GM18861 (cell line): ENCODE data around the gene IKZF2.
A peak's percentile ranks its signal among the peaks of the same experiment; 100 is the strongest.
"Not testable (repeated sequence)": the region's sequence is repeated elsewhere in the genome, so short reads cannot be mapped to it uniquely, and the experiment has no call there.

Source experiments
- ATAC-seq: cut with Tn5 transposase; IDR thresholded peaks from one replicate; pipeline ENCODE4 v1.9.1; 2021; ENCODE audit not compliant: unreplicated experiment

IKZF2 gene

DNA sequence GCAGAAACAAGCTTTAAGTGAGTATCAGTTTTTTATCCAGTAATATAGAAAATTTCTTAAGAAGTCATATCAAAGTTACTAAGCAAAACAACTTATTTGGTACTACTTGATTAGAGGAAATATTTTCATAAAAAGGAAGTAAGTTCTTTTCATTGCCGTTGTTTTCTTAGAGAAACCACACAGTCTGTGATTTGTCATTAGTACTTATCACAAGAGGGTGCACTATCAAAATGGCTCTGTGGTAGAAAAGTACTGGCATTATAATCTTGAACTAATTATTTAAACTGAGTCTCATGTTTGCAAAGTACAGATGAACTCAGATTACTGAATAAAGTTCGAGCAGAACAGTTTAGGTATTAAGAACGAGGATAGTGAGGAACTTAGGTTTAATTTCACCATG lies 93.4 kb downstream of the IKZF2 start:
- no peak for ATAC-seq

DNA sequence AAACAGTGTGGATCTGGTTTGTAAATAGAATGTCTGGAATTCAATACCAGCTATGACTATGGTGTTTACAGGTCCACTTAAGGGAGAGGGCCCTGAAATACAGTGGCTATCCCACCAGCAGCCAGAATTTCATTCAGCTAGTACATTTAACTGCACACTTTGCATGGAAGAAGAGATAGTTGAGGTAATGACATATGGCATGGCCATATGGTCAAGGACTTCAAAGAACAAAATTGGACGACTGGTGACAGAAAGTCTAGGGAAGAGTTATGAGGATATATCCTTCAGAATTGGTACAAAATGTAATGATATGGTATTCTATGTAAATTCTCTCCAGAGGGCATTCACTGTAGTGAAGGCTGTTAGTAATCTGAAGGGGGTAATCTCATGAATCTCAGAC lies 105.0 kb downstream of the IKZF2 start:
- no peak for ATAC-seq

DNA sequence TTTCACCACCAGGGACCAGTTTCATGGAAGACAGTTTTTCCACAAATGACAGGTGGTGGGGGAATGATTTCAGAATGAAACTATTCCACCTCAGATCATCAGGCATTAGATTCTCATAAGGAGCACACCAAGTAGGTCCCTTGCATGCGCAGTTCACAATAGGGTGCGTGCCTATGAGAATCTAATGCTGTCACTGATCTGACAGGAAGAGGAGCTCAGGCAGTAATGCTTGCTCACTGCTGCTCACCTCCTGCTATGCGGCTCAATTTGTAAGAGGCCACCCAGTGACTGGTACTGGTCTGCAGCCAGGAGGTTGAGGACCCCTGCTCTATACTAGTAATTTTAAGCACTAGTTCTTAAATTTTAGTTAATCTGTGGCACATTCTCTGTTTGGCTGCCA lies 107.8 kb downstream of the IKZF2 start:
- no peak for ATAC-seq

DNA sequence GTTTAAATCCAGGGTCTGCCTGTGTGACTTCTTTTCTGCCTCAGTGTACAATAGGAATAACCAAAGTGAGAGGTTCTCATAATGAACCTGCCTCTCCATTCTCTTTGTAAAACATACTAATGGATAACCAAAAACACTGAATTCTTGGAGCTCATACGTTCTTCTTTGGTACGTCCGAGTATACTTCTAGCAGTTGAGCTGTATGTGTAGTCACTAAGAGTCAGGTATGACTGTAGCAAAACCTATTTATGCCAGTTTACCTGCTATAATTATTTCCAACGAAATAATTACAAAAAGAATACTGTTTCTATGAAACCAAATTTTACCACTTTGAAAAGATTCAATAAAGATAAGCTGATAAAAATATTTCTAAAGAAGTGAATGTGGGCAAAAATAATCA lies 109.2 kb downstream of the IKZF2 start:
- ATAC-seq, result no peak

DNA sequence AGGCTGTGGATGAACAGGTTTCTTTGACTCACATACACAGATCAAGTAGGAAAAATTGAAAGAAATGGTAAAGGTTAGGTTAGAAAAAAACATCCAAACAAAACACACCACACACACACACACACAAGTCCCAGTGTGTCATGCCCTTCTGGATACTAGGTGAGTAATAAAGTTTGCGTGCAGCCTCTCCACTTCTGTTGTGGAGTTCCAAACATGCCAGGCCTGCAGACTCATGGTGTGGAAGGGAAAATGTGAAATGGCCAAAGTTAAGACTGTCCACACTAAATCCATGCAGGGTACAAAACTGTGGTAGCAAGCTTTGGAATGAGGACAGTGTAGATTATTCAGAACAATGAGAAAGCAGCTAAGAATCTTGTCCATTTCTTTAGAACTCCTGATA lies 114.6 kb downstream of the IKZF2 start:
- no peak for ATAC-seq

DNA sequence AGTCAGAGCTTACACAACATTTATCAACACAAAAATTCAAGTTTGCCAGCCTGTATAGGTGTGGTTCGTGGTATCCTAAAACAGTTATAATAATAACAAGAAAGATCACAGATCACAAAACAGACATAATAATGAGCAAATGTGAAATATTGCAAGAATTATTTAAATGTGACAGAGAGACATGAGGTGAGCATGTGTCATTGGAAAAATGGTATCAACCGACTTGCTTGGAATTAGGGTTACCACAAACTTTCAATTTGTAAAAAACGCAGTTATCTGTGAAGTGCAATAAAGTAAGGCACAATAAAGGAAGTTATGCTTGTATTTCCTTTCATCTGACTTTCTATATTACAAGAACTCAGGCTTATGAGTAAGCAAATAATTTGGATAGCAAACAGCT lies 116.8 kb downstream of the IKZF2 start:
- no peak for ATAC-seq

DNA sequence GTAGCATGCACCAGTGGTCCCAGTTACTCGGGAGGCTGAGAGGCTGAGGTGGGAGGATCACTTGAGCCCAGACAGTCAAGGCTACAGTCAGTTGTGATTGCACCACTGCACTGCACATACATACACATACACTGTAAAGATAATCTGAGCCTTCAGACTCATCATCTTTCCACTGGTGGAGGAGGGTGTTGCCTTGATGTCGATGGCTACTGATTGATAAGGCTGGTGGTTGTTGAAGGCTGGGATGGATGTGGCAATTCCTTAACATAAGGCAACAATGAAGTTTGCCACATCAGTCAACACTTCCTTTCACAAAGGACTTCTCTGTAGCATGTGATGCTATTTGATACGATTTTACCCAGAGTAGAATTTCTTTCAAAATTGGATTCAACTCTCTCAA lies 118.8 kb downstream of the IKZF2 start:
- no peak for ATAC-seq

DNA sequence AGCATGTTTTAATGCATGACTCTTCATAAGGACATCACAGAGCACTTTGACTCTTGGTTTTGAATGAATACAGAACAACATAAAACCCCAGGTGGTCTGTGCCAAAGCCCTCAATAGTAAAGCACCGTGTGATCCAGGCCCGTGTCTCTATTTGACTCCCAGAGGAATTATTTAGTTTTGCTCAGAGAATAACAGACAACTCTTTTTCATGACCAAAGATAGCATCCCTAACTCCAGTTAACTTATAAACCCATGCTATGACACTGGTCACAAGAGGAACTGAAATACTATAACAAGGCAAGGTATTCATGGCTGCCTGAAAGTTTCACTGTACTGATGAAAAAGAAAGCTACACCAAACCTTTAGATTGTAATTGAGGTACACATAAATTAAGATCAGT lies 128.4 kb downstream of the IKZF2 start:
- ATAC-seq, result peak; percentile 71

DNA sequence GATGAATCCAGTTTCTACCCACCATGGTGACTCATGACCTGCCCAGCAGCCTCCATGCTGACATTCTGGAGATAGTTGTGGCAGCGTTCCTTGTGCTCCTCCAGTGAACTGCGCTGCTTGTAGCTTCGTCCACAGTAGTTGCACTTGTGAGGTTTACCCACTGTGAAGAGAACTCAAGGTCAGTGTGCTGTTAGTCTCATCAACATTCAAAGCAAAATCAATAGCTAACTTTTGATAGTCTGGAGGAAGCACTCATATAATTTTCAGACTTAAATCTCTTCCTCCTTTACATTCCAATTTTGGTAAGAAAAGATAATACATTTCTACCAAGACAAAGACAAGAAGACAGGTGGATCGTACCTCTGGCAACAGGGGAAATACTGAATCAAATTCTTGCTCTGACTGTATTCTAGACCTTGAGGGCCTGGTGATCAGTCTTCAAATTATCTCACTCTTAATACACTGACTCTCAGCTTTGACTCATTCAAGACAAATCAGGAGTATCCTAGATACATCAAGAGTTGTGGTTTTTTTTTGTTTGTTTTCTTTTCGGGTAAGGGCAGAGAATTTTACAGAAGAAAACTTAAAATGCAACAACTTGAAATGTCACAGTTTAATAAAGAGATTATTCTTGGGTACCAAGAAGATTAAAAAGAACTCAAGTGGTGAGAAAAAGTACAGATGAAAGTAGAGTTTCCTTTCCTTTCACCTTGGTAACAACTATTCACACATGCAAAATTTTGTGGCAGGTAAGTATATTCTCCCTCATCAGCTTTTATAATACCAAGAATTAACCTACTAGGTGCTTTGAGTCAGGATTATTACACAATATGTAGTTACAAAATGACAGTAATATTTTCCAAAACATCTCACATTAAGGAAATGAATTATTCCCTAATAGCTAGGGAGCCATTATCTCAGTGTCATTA lies 129.2 kb downstream of the IKZF2 start:
- peak; percentile 67 for ATAC-seq

DNA sequence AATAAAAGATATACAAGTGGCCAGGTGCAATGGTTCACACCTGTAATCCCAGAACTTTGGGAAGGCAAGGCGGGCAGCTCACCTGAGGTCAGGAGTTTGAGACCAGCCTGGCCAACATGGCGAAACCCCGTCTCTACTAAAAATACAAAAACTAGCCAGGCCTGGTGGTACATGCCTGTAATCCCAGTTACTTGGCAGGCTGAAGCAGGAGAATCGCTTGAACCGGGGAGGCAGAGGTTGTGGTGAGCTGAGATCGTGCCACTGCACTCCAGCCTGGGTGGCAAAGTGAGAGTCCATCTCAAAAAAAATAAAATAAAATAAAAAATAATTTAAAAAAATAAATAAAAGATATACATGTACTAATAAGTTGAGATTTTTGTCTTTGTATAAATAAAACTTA lies 130.5 kb downstream of the IKZF2 start:
- ATAC-seq, result not testable (repeated sequence)

DNA sequence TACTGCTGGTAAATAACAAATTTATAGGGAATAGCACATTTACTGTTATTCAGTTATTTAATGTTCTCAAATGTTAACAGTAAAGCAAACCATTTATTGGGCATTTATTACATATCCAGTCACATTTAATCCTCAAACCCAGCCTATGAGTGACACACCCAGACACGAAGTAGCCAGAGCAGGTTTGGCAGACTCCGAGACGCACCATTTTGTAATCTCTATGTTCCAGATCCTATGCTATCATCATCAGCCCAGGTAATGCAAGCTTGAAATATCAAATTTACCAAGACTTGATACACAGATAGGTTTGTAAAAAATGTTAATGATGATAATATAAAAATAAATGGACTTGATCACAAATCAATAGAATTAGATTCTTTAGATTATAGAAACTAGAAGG lies 131.1 kb downstream of the IKZF2 start:
- ATAC-seq, result no peak

DNA sequence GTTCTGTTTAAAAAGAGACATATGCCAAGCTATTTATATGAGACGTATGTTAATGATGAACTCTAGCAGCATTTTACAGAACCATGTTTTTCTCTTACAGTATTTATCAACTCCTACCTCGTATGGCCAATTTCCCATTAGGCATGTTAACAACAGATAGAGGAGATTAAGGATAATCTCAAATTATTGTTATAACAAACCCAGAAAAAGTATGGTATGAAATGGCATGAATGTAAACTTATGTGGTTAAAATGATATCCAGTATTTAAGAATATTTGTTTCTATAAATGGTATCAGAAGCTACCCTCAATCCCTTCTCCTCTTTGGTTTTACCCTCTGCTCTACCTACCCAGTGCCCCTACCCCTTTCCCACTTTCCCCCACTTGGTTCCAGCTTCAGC lies 132.0 kb downstream of the IKZF2 start:
- ATAC-seq, result no peak

DNA sequence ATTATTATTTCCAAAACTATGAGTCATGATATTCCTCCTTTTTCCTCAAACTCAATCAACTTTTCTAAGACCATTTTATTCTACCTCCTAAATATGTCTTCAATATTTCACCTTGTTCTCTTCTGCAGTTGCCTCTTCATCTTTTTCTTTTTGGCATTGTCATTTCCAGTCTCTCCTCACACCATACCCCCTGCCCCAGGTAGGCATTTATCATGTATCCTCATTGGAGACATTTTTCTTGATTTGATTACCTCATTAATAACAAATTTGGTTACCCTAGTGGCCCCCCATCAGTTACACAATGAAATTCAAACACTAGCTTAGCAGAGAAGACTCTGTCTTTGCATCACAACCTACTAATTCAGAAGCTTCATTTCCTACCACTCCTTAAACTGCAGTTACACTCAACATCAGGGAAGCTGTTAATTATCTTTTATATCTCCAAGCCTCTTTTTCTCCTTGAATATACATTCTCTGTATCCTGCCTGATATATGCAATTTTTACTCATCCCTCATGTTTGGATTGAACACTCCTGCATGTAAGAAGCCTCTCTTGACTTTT lies 133.0 kb downstream of the IKZF2 start:
- no peak for ATAC-seq

DNA sequence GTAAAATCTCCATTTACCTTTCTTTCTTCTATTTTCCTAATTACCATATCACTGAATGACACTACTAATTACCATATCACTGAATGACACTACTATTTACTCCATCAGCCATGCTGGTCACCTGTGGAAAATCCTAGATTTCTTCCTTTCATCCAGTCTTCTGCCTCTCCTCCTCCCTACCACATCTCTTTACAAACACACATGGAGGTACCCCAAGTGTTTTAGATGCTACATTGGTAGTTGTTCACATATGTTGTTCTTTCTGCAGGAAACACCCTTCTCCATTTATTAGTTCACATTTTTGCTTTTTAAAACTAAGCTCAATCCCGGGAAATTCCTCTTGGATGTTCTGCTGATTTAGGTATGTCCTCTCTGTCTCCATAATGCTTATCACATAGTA lies 134.0 kb downstream of the IKZF2 start:
- ATAC-seq, result no peak

DNA sequence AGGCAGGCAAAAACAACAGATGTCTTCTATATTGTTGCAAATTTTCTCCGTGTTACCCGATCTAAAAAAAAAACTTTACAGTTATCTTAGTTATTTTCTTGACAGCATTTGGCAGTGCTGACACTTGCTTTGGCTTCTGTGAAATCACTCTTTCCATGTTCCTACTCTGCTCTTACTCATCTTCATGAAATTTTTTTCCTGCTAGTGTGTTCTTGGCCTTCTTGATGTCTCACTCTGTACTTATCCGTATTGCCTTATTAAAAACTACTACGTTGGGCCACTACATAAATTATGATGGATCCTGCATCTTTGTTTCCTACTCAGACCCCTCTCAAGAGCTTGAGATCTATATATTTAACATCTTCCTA lies 134.4 kb downstream of the IKZF2 start:
- no peak for ATAC-seq

DNA sequence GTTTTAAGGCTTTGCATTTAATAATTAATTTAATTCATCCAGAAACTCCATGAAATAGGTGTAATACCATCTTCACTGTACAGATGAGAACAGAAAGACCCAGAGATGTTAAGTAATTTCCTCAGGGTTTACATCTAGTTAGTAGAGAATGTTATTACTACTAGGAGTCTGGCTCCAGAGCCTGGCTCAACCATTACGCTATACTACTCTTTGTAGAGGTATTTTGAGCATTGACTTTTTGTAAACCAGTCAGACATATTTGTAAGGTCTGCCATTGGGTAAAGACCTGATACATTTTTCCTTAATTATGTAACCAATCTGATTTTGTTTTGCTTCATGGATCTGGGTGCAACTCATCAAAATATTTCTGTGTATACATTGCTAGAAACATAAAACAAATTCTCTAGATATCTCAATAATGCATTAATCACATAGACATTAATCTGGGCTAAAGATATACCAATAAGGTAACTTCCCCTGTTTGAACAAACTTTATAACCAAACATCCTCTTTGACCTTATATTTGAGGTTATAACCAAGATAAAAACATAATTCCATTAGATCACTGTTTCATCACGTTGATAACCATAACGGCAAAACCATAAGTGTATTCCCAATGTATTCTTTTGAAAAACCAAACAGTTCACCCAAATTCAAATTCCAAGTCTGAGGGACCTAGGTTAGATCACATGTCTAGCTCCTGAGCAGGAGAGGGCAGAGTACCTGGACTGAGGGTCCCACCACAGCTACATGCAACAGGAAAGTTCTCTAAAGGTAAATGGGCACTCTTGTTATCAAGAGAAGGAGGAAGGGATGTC lies 135.0 kb downstream of the IKZF2 start:
- peak; percentile 28 for ATAC-seq

DNA sequence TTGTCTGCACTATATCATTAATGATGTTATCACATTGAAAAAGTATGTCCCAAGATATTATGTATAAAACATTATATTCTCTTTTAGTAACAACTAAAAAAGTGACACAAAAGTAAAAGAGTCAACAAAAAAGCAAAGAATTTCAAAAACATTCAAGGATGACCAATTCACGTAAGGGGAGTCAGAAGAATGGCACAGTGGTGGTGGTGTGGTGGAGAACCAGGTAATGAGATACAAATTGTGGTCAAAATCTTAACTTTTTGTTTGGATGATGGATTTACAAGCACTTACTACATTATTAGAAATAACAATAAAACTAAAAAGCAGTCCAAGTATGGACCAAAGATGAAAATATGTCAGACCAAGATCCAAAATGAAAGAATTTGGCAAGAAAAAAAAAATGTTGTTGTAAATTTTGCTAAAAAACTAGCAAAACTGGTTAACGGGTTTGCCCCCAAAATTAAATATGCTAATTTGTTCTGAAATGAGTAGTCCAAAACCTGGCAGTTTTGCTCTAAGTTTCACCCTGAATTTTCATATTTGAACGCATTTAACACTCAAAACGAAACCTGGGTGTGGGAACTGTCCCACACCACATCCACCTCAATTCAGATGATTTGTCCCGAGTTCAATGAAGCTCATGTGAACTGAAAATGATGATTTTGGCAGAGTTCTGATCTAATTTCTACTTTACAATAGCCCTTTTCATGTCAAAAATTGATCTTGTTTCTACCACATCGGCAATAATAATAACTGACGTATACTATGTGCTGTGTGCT lies 135.8 kb downstream of the IKZF2 start:
- peak; percentile 71 for ATAC-seq

DNA sequence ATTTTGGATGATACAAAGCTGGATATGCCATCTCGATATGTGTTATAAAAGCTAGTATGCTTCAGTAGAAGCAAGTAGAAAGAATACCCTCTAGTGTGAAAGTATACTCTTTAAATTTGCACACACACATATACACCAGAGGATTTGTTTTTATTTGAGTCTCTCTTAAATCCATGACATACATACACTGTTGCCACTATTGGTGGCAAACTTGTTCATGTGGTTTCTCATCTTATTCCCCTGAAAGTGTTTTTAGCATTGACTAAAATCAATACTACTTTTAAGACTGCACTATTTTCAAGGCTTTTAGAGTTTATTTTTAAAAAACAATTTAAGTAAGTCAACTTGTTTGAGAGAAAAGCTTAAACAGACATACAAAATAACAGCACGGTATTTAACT lies 137.4 kb downstream of the IKZF2 start:
- no peak for ATAC-seq

DNA sequence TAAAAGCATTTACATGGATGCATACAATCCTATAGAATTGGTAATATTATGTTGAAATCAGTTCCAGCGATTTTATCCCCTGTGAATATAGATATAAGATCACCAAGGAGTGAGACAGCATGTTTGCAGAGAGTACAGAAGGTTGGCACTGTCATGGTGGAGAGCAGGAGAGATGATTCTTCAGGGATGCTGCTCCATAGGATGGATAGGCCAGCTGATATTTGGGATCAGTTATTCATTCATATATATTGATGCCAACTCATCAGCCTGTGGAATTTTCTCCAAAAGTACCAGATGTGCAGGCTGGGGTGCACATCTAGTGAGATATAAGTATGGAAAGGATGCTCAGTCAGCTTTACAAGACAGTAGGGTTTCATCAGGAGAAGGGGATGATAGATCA lies 139.9 kb downstream of the IKZF2 start:
- ATAC-seq, result no peak

DNA sequence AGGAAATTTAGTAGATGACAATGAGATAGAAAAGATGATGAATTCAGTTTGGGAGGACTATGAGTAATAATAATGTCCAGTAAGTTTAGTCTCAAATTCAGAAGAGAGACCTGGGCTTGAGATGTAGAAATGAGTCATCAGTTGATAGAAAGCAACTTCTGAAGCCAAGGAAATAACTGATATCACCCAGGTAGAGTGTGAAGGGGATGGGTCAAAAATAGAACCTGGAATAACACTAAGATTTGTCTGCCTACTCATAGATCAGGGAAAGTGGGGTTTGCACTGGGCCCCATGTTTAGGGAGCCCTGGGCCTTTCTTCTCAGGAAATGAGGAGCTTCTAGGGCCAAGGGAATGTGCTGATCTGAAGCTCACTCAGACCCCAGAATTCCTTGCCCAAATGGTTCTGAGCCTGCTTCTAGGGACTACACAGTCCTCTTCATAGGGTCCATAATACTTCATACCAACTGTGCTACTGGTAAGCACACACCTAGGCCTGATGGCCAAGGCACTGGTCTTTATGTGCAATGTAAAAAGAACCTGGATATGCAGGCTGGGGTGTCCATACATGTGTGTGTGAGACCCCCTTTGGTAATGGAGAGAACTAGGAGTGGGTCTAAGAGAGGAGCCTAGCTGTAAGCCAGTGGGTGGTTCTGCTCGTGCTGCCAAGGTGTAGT lies 141.2 kb downstream of the IKZF2 start:
- peak; percentile 38 for ATAC-seq
